Measurements from ENCODE around the gene ACAN. TPM values are rescaled to one million over a fixed set of nuclear protein-coding genes. Genes with fewer than 3 reads are reported as not detected.

The ACAN gene
- total and polyA plus RNA-seq, 9 of the 15 experiments (the other 6 are each of a cell fraction or from before 2014, with no cell fraction given) = not detected

GRCh38 chr15:88911766-88912118 lies 108.5 kb downstream of the ACAN start:
- peak overlapping the region; percentile 84 for H3K4me2 ChIP-seq (ENCODE audit: insufficient read depth, low read length)
- in situ Hi-C loops (cut with MboI) (loop anchor here (5.0 kb wide), 1 partner anchor 106 kb away; no protein-coding TSS in a partner anchor), intact Hi-C loops (cut with micrococcal nuclease) (loop anchor here (5.0 kb wide), 1 partner anchor 76 kb away; no protein-coding TSS in a partner anchor)
- H3K79me2 ChIP-seq (ENCODE audit: control insufficient read depth, insufficient read depth, low read length) = peaks cover 31% of the 10 kb centered on the region
- ATAC-seq (peak; percentile 60), DNase-seq (ENCODE audit: extremely low read depth in 1 of 4, low spot score in 3 of 4) (peak; percentile 58 to 77 (median 69)), FAIRE-seq (peak; percentile 87)
- CTCF ChIA-PET (ENCODE audit: low intra/inter-chr PET ratio) = no interaction called here
- WGBS (ENCODE audit: insufficient coverage, low coverage, missing lambda C conversion rate) = 15% methylated on average over 5 of the region's 5 CpGs
- peak overlapping the region; percentile 74 for H3K27ac ChIP-seq (ENCODE audit: extremely low read depth, low read depth, low read length)
- H2AFZ ChIP-seq (ENCODE audit: low read depth, low read length) = 0 out of 2 replicates have a peak overlapping the region, but pooled peaks have one; percentile 3
- 0 out of 2 replicates have a peak, but pooled peaks cover 9% of the 10 kb centered on the region for H4K20me1 ChIP-seq (replicated peaks; ENCODE audit: control insufficient read depth, insufficient read depth, low read length)
- no peaks in the 10 kb centered on the region for H3K27me3 ChIP-seq (ENCODE audit: control insufficient read depth in 2 of 2, insufficient read depth in 2 of 2, low read length in 2 of 2)
- H3K4me1 ChIP-seq (replicated peaks in 1 of 2; ENCODE audit: control insufficient read depth in 2 of 2, insufficient read depth in 2 of 2, low read length in 2 of 2) = peaks cover 25 to 39% of the 10 kb centered on the region in 2 experiments; a peak in 4 of 5 replicates
- peaks cover 44% of the 10 kb centered on the region for H3K36me3 ChIP-seq (ENCODE audit: control insufficient read depth, insufficient read depth, low read length)
- H3K4me3 ChIP-seq = peak overlapping the region; percentile 75
- POLR2A ChIA-PET = interaction anchor here (0.6 to 1.3 kb wide), 9 partner anchors 9 to 311 kb away, joined by 3 to 5 read pairs (median 3); no protein-coding TSS in a partner anchor
- no TSS peak for BruUV-seq (replicated peaks)
- peak overlapping the region; percentile 75 to 95; a peak in 3 of 4 replicates for H3K9ac ChIP-seq (ENCODE audit: insufficient read depth in 1 of 2, low read depth in 2 of 2, low read length in 2 of 2)
- no peaks in the 10 kb centered on the region for H3K9me1 ChIP-seq (ENCODE audit: control insufficient read depth, insufficient read depth, low read length)
- H3K9me3 ChIP-seq (replicated peaks; ENCODE audit: control insufficient read depth, insufficient read depth, low read depth, low read length) = no peaks in the 10 kb centered on the region
- TF ChIP-seq MAZ (CRISPR knock-in tag; conservative IDR thresholded peaks at IDR 0.05 in 1 of 2, IDR thresholded peaks at IDR 0.05 in 1 of 2) = peak in 1 of 2 experiments; percentile 43; a peak in 1 of 4 replicates
- TF ChIP-seq KLF10 (CRISPR knock-in tag; IDR thresholded peaks at IDR 0.05) = no peak
- TF ChIP-seq FOSL1 (tag; conservative IDR thresholded peaks at IDR 0.05) = peak; percentile 44; the same call in 1 of the 2 replicates
- no peak for TF ChIP-seq HOMEZ (CRISPR knock-in tag; IDR thresholded peaks at IDR 0.05)
- no peak for TF ChIP-seq HBP1 (CRISPR knock-in tag; IDR thresholded peaks at IDR 0.05)
- TF ChIP-seq ZBTB2 (IDR thresholded peaks at IDR 0.05) = no peak
- peak; percentile 13; the same call in 1 of the 2 replicates for TF ChIP-seq EP300 (IDR thresholded peaks at IDR 0.05; ENCODE audit: low read length)
- TF ChIP-seq MEF2D (tag; conservative IDR thresholded peaks at IDR 0.05; ENCODE audit: low read depth) = 0 out of 2 replicates have a peak, but pooled peaks have one; percentile 29
- no peak for TF ChIP-seq BACH1 (tag; IDR thresholded peaks at IDR 0.05)
- TF ChIP-seq SAFB (IDR thresholded peaks at IDR 0.05; ENCODE audit: borderline replicate concordance, low read depth, low read length) = no peak
- TF ChIP-seq ETS1 (conservative IDR thresholded peaks at IDR 0.05; ENCODE audit: control insufficient read depth, low read depth, low read length) = 0 out of 2 replicates have a peak, but pooled peaks have one; percentile 7
- peak; percentile 60 for TF ChIP-seq DPF2 (IDR thresholded peaks at IDR 0.05)
- TF ChIP-seq TEAD1 (CRISPR knock-in tag; IDR thresholded peaks at IDR 0.05) = peak in 1 of 2 experiments; percentile 64; a peak in 1 of 4 replicates
- TF ChIP-seq FOXA3 (CRISPR knock-in tag; conservative IDR thresholded peaks at IDR 0.05 in 1 of 2, IDR thresholded peaks at IDR 0.05 in 1 of 2) = 0 out of 4 replicates have a peak, but pooled peaks of 1 of the 2 experiments have one; percentile 33
- no peak for TF ChIP-seq SMARCB1 (IDR thresholded peaks at IDR 0.05; ENCODE audit: insufficient read length, low read depth)
- no peak for TF ChIP-seq PHB2 (IDR thresholded peaks at IDR 0.05; ENCODE audit: low read depth)
- no peak for TF ChIP-seq EHMT2 (IDR thresholded peaks at IDR 0.05)

Data from K562 (cell line).